VCaP (cell line): ENCODE data around the gene FAM171A1.

Source experiments
- H3K27ac ChIP-seq: fragments of 450-650 bp; 2 replicates; pipeline ENCODE4 v1.5.1; 2017
- CTCF ChIP-seq: fragments of 450-650 bp; conservative IDR thresholded peaks from 2 replicates; pipeline ENCODE4 v1.5.1; 2017; ENCODE audit warnings: mild to moderate bottlenecking, moderate library complexity

The FAM171A1 gene

GRCh38 chr10:15349112-15349511, 22.0 kb downstream of the FAM171A1 start:
- H3K27ac ChIP-seq, result no peak overlapping the region

GRCh38 chr10:15348579-15348978, 22.5 kb downstream of the FAM171A1 start:
- no peak for TF ChIP-seq CTCF
- H3K27ac ChIP-seq, result no peak overlapping the region

More at GRCh38 chr10:15349112-15349511, 22.0 kb downstream of the FAM171A1 start:
- TF ChIP-seq CTCF, result no peak

GRCh38 chr10:15347150-15347549, 23.9 kb downstream of the FAM171A1 start:
- TF ChIP-seq CTCF, result no peak
- H3K27ac ChIP-seq, result no peak overlapping the region

- no peak for TF ChIP-seq CTCF
- H3K27ac ChIP-seq, result no peak overlapping the region
These were observed 24.5 kb downstream of the FAM171A1 start for GRCh38 chr10:15346440-15347141.

- TF ChIP-seq CTCF, result no peak
- H3K27ac ChIP-seq, result no peak overlapping the region
These were observed 25.6 kb downstream of the FAM171A1 start for GRCh38 chr10:15345450-15345849.

GRCh38 chr10:15344876-15345285, 26.2 kb downstream of the FAM171A1 start:
- no peak for TF ChIP-seq CTCF
- no peak overlapping the region for H3K27ac ChIP-seq

- TF ChIP-seq CTCF, result no peak
- no peak overlapping the region for H3K27ac ChIP-seq
These were observed 26.7 kb downstream of the FAM171A1 start for GRCh38 chr10:15344256-15344875.
